Upper lobe of left lung (tissue), 4 donors: Measurements from ENCODE around the gene CCDC142.

Experiments used
- CTCF ChIP-seq, 6 experiments: fragments of 450-650 bp in 4 of 6; fragments of 200-600 bp in 2 of 6; sonication (generic) in 2 of 6; IDR thresholded peaks; one replicate each; pipeline ENCODE4 v1.5.1; 2016 to 2019; ENCODE audit warnings: antibody characterized with exemption in 6 of 6
- EP300 ChIP-seq, 4 donors: sonication (generic); formaldehyde crosslinking; IDR thresholded peaks; one replicate each; pipeline ENCODE4 v1.5.1; 2017; ENCODE audit warnings: antibody characterized with exemption in 4 of 4, control low read depth in 2 of 4
- POLR2A ChIP-seq, 4 donors: fragments of 450-650 bp; IDR thresholded peaks; one replicate each; pipeline ENCODE4 v1.5.1; 2016 to 2017; ENCODE audit warnings: antibody characterized with exemption in 4 of 4, mild to moderate bottlenecking in 2 of 4
- POLR2AphosphoS5 ChIP-seq, 2 donors: sonication (generic); formaldehyde crosslinking; IDR thresholded peaks; one replicate each; pipeline ENCODE4 v1.5.1; 2017; ENCODE audit warnings: antibody characterized with exemption in 2 of 2

- TF ChIP-seq CTCF (IDR thresholded peaks at IDR 0.05) (no peak), POLR2AphosphoS5 (IDR thresholded peaks at IDR 0.05) (no peak), POLR2A (IDR thresholded peaks at IDR 0.05) (no peak), EP300 (IDR thresholded peaks at IDR 0.05) (no peak)
These were observed 20.1 kb downstream of the CCDC142 start for GRCh38 chr2:74462786-74463105.
